GM12878 (cell line): Measurements from ENCODE around the gene EFCAB8. TPM values are rescaled to one million over a fixed set of nuclear protein-coding genes. Genes with fewer than 3 reads are reported as not detected.

ENCODE experiments used
- ATAC-seq: fragments of 200-7000 bp; cut with Tn5 transposase; 3 replicates; pipeline ENCODE4 v1.9.1; 2020; ENCODE audit warnings: mild to moderate bottlenecking, moderate library complexity
- BruUV-seq: library from RNA; stranded (reverse); fragments of 400-500 nt; replicated peaks from 2 replicates; lab custom pipeline; 2021; lab: Mats Ljungman, UMichigan
- CTCF ChIA-PET: fragments of 300-600 bp; sonication (Branson Sonifier 250); formaldehyde crosslinking; extraction: SDS; loops from one replicate; lab custom pipeline; 2021; ENCODE audit warnings: inconsistent platforms; lab: Yijun Ruan, JAX
- POLR2A ChIA-PET: fragments of 350-600 bp; formaldehyde crosslinking; extraction: SDS; loops from one replicate; lab custom pipeline; 2021; ENCODE audit warnings: inconsistent platforms; lab: Charles Lee
- RAD21 ChIA-PET: fragments of 300-600 bp; sonication (Branson Sonifier 250); formaldehyde crosslinking; loops from one replicate; lab custom pipeline; 2023; ENCODE audit warnings: antibody characterized with exemption; ENCODE audit not compliant: unreplicated experiment; lab: Charles Lee
- SMC1A ChIA-PET: fragments of 300-600 bp; sonication (Branson Sonifier 250); formaldehyde crosslinking; loops from one replicate; lab custom pipeline; 2023; ENCODE audit not compliant: unreplicated experiment, uncharacterized antibody; lab: Charles Lee
- DNase-seq: peaks from one replicate; pipeline ENCODE4 v3.0.0-alpha.2; 2011; ENCODE audit warnings: low read depth, low spot score
- FAIRE-seq: peaks from 3 replicates; lab custom pipeline; 2011; peaks lifted over from hg19 to GRCh38; lab: Jason Lieb, UNC
- H2AFZ ChIP-seq: 2 replicates; pipeline ENCODE4 v1.6.0; 2011; ENCODE audit warnings: low read depth, low read length, control low read depth; ENCODE audit not compliant: control insufficient read depth
- H3K27ac ChIP-seq: 2 replicates; pipeline ENCODE4 v1.5.1; 2011; ENCODE audit warnings: control low read depth; ENCODE audit not compliant: control insufficient read depth, insufficient read depth
- H3K27me3 ChIP-seq, 2 experiments: replicated peaks in 1 of 2; 2 replicates each; pipeline versions ENCODE4 v1.6.0 to v1.6.1; 2011; ENCODE audit warnings: low read length in 1 of 2; ENCODE audit not compliant: control insufficient read depth in 2 of 2, insufficient read depth in 2 of 2
- H3K36me3 ChIP-seq, 2 experiments: 2 replicates each; pipeline ENCODE4 v1.5.1; 2011; ENCODE audit warnings: low read length in 1 of 2; ENCODE audit not compliant: control insufficient read depth in 2 of 2, insufficient read depth in 2 of 2
- H3K4me1 ChIP-seq: 2 replicates; pipeline ENCODE4 v1.6.1; 2011; ENCODE audit warnings: mild to moderate bottlenecking, low read length, moderate library complexity, mixed read lengths; ENCODE audit not compliant: control insufficient read depth, insufficient read depth
- H3K4me2 ChIP-seq: 2 replicates; pipeline ENCODE4 v1.6.0; 2011; ENCODE audit warnings: control low read depth; ENCODE audit not compliant: control insufficient read depth, insufficient read depth
- H3K4me3 ChIP-seq: fragments of 200-600 bp; sonication (generic); 2 replicates; pipeline ENCODE4 v1.5.1; 2016
- H3K79me2 ChIP-seq: 2 replicates; pipeline ENCODE4 v1.6.0; 2011; ENCODE audit warnings: low read length; ENCODE audit not compliant: control insufficient read depth, insufficient read depth
- H3K9ac ChIP-seq: 2 replicates; pipeline ENCODE4 v1.8.0; 2011; ENCODE audit warnings: low read length, control low read depth, mixed read lengths; ENCODE audit not compliant: control insufficient read depth, insufficient read depth
- H3K9me3 ChIP-seq: replicated peaks from 3 replicates; pipeline ENCODE4 v1.5.1; 2011; ENCODE audit warnings: mild to moderate bottlenecking, low read length; ENCODE audit not compliant: control insufficient read depth, insufficient read depth
- H4K20me1 ChIP-seq: 2 replicates; pipeline ENCODE4 v1.6.0; 2011; ENCODE audit not compliant: control insufficient read depth, insufficient read depth
- ASH2L ChIP-seq: fragments of 300-600, 200-600 bp; sonication (generic); IDR thresholded peaks from 2 replicates; pipeline ENCODE4 v1.6.1; 2017; ENCODE audit warnings: low read depth, mild to moderate bottlenecking, borderline replicate concordance
- KLF5 ChIP-seq: fragments of 450-650 bp; IDR thresholded peaks from 2 replicates; pipeline ENCODE4 v1.6.1; 2014; ENCODE audit warnings: mild to moderate bottlenecking; ENCODE audit not compliant: partially characterized antibody
- MEF2A ChIP-seq: IDR thresholded peaks from 2 replicates; pipeline ENCODE4 v1.6.1; 2011; ENCODE audit warnings: low read depth, mild to moderate bottlenecking, low read length, moderate library complexity; ENCODE audit not compliant: insufficient read depth
- NBN ChIP-seq: fragments of 450-650 bp; IDR thresholded peaks from 2 replicates; pipeline ENCODE4 v1.6.1; 2016
- PRDM15 ChIP-seq: fragments of 450-650 bp; formaldehyde crosslinking; IDR thresholded peaks from 2 replicates; pipeline ENCODE4 v1.4.0; 2020; ENCODE audit warnings: mild to moderate bottlenecking, moderate library complexity
- TCF7 ChIP-seq: IDR thresholded peaks from 2 replicates; pipeline ENCODE4 v1.6.1; 2014; ENCODE audit warnings: antibody characterized with exemption, borderline replicate concordance
- ZBTB40 ChIP-seq: fragments of 450-650 bp; IDR thresholded peaks from 2 replicates; pipeline ENCODE4 v1.6.1; 2016; ENCODE audit warnings: mild to moderate bottlenecking, moderate library complexity, borderline replicate concordance
- WGBS: methylation state at CpG from one replicate; pipeline ENCODE4 v1.1.6; 2016; ENCODE audit warnings: low lambda C conversion rate; ENCODE audit not compliant: insufficient replicate concordance, insufficient coverage; ENCODE audit errors: missing lambda C conversion rate; 5-methylcytosine and 5-hydroxymethylcytosine counted together
- in situ Hi-C: fragments of 300-500 bp; cut with MboI; formaldehyde crosslinking; loops from 9 replicates; pipeline ENCODE4 v1.14.3; 2018; ENCODE audit warnings: mixed read lengths
- intact Hi-C: fragments of 100-400 bp; cut with micrococcal nuclease; formaldehyde crosslinking; loops from one replicate; pipeline ENCODE4 v1.14.2; 2022; ENCODE audit not compliant: unreplicated experiment
- polyA plus RNA-seq, 11 experiments: library from polyadenylated mRNA; depleted of rRNA in 4 of 11; unstranded in 6 of 11; stranded (reverse) in 5 of 11; fragments of >200 nt; fragmentation: Nextera tagmentation in 4 of 11; fragmentation: Illumina TruSeq in 1 of 11; extraction: Ambion mirVana in 4 of 11; extraction: Trizol in 1 of 11; gene quantifications; 1 replicate in 1 of 11; 2 replicates in 10 of 11; pipeline versions ENCODE4 v1.2.1 to v1.2.3, GENCODE V29; 2011 to 2016; ENCODE audit warnings: inconsistent platforms in 2 of 11, missing spikeins in 2 of 11, low read depth in 1 of 11
- total RNA-seq, 4 experiments: library from RNA; depleted of rRNA in 3 of 4; stranded (reverse); fragments of >200 nt in 3 of 4; fragmentation: Illumina TruSeq in 1 of 4; extraction: Trizol in 1 of 4; gene quantifications; 2 replicates each; pipeline versions ENCODE4 v1.2.1 to v1.2.3, GENCODE V29; 2013 to 2021
- TF ChIP-seq, protein P1 (sequence below): IDR thresholded peaks from 2 replicates; pipeline ENCODE4 v1.6.1; 2011; ENCODE audit warnings: low read depth, low read length, improper control_type of control experiment, borderline replicate concordance

The EFCAB8 gene
- total and polyA plus RNA-seq, 10 of the 15 experiments (the other 5 are each of a cell fraction or from before 2014, with no cell fraction given), result 0.04 to 0.18 (median 0.06) TPM; not detected in 4

GRCh38 chr20:32909451-32909850 lies 50.7 kb downstream of the EFCAB8 start:
- Histone ChIP-seq H3K27me3 (peaks cover 0 to 3% of the 10 kb centered on the region in 2 experiments; a peak in 2 of 4 replicates), H3K79me2 (no peaks in the 10 kb centered on the region), H3K9me3 (no peaks in the 10 kb centered on the region), H3K36me3 (no peaks in the 10 kb centered on the region), H3K27ac (no peak overlapping the region), H3K4me3 (no peak overlapping the region), H3K4me1 (no peaks in the 10 kb centered on the region), H2AFZ (no peak overlapping the region), H3K4me2 (no peak overlapping the region), H3K9ac (no peak overlapping the region), H4K20me1 (no peaks in the 10 kb centered on the region)
- TF ChIP-seq KLF5 (no peak), MEF2A (no peak), PRDM15 (CRISPR knock-in tag) (no peak), ASH2L (no peak), ZBTB40 (no peak), TCF7 (no peak), NBN (no peak)
- TF ChIP-seq, protein P1, sequence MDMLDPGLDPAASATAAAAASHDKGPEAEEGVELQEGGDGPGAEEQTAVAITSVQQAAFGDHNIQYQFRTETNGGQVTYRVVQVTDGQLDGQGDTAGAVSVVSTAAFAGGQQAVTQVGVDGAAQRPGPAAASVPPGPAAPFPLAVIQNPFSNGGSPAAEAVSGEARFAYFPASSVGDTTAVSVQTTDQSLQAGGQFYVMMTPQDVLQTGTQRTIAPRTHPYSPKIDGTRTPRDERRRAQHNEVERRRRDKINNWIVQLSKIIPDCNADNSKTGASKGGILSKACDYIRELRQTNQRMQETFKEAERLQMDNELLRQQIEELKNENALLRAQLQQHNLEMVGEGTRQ, result no peak
- in situ Hi-C loops, result no loop called here
- ChIA-PET SMC1A (no interaction called here), POLR2A (no interaction called here), CTCF (interaction anchor here (0.5 kb wide), 1 partner anchor 872 kb away, joined by 3 read pairs; no protein-coding TSS in a partner anchor), RAD21 (no interaction called here)
- ATAC-seq (no peak), DNase-seq (no peak), FAIRE-seq (no peak)
- intact Hi-C loops, result no loop called here
- no TSS peak for BruUV-seq
- WGBS, result 43% methylated on average over 9 of the region's 9 CpGs
